HG03354 (cell line): ENCODE data around the gene SEMA3F.

Experiments used
- ATAC-seq: cut with Tn5 transposase; IDR thresholded peaks from one replicate; pipeline ENCODE4 v1.9.1; 2021; ENCODE audit warnings: mild to moderate bottlenecking; ENCODE audit not compliant: unreplicated experiment, poor library complexity, severe bottlenecking

Gene SEMA3F

GRCh38 chr3:50154840-50155490 is at the start of gene SEMA3F:
TSS of gene SEMA3F (plus strand) at chr3:50155324. CDS start at chr3:50159623, 4,299 bp downstream.
- ATAC-seq = peak; percentile 70

GRCh38 chr3:50111757-50112156 is 43.4 kb upstream of the SEMA3F start:
- no peak for ATAC-seq

- ATAC-seq = no peak
These were observed 42.7 kb upstream of the SEMA3F start for GRCh38 chr3:50112462-50112861.

GRCh38 chr3:50117120-50117519 is 38.0 kb upstream of the SEMA3F start:
- no peak for ATAC-seq

GRCh38 chr3:50118237-50118636 is 36.9 kb upstream of the SEMA3F start:
- no peak for ATAC-seq

GRCh38 chr3:50119786-50120185 is 35.3 kb upstream of the SEMA3F start:
- ATAC-seq = no peak

GRCh38 chr3:50120364-50121071 is 34.6 kb upstream of the SEMA3F start:
- ATAC-seq = no peak

GRCh38 chr3:50121072-50122032 is 33.8 kb upstream of the SEMA3F start:
- peak; percentile 56 for ATAC-seq

GRCh38 chr3:50122071-50122470 is 33.1 kb upstream of the SEMA3F start:
- ATAC-seq = no peak

GRCh38 chr3:50122661-50123391 is 32.3 kb upstream of the SEMA3F start:
- ATAC-seq = no peak

- no peak for ATAC-seq
These were observed 31.6 kb upstream of the SEMA3F start for GRCh38 chr3:50123394-50124051.

- ATAC-seq = no peak
These were observed 30.9 kb upstream of the SEMA3F start for GRCh38 chr3:50124052-50124799.

GRCh38 chr3:50124800-50125178 is 30.3 kb upstream of the SEMA3F start:
- ATAC-seq = no peak

- no peak for ATAC-seq
These were observed 29.4 kb upstream of the SEMA3F start for GRCh38 chr3:50125541-50126286.

- no peak for ATAC-seq
These were observed 28.6 kb upstream of the SEMA3F start for GRCh38 chr3:50126287-50127211.

- no peak for ATAC-seq
These were observed 27.9 kb upstream of the SEMA3F start for GRCh38 chr3:50127251-50127691.

GRCh38 chr3:50128001-50128400 is 27.1 kb upstream of the SEMA3F start:
- ATAC-seq = no peak
